Fibroblast of skin of left quadriceps (primary cell): ENCODE results near the gene CELF4.

Experiments used
- DNase-seq, 2 experiments: peaks; one replicate each; pipeline ENCODE4 v3.0.0-alpha.2; 2013; ENCODE audit warnings: low read depth in 2 of 2

The CELF4 gene

DNA sequence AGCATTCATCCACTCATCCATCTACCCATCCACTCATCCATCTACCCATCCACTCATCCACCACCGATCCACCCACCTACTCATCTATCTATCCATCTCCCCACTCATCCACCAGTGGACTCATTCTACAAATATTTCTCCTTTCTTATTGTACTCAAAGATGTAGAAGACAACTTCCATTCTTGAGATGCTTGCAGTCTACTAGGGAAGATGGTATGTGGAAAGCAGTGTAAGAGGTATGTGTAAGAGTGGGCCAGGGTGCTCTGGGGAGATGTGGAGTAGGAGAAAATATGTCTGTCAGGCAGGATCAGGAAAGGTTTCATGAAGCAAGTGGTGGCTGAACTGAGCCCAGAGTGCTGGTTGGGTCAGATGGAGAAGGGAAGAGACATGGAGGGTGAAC is 150.8 kb downstream of the CELF4 start:
- no peak for DNase-seq

DNA sequence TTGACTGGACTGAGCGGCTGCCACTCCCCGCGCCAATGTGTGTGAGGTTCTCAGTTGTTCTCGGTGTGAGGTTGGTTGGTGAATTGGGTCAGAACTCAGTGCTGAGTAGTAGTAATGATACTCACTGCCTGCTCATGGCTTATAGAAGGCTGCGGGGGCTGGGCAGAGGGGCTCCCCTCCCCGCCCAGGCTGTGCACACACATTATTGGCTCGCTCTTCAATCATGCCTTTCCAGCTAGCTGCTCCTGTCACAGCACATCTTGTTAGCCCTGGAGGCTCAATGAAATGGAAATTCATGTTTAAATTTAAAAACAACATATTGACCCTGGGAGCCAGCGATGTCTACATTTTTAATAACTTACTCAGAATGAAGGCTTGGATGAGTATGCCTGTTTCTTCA is 152.8 kb downstream of the CELF4 start:
- no peak for DNase-seq

DNA sequence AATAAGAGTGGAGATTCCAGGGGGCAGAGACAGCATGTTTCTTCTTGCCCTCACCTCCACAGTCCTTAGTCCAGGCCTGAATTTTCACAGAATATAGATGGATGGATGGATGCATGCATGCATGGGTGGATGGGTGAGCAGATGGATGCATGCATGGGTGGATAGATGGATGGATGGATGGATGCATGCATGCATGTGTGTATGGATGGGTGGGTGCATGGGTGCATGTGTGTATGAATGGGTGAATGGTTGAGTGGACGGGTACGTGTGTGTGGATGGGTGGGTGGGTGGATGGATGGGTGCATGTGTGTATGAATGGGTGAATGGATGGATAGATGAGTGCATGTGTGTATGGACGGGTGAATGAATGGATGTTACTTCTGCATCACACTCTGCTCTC is 153.3 kb downstream of the CELF4 start:
- DNase-seq = no peak

DNA sequence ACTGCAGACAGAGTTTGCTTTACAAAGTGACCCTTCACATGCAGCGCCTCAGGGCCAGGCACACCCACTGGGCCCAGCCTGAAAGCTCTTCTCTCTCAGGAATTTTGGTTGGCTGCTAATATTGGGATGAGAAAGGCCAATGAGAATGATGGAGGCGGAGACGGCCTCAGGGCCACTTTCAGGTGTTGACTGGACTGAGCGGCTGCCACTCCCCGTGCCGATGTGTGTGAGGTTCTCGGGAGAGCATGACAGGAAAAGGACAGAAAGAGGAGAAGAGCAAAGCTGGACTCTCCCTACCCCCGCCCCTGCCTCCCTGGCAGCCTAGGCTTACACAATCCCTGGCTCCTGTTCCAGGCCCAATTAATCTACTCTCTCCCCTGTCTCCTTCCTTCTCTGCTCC is 155.7 kb downstream of the CELF4 start:
- no peak for DNase-seq

DNA sequence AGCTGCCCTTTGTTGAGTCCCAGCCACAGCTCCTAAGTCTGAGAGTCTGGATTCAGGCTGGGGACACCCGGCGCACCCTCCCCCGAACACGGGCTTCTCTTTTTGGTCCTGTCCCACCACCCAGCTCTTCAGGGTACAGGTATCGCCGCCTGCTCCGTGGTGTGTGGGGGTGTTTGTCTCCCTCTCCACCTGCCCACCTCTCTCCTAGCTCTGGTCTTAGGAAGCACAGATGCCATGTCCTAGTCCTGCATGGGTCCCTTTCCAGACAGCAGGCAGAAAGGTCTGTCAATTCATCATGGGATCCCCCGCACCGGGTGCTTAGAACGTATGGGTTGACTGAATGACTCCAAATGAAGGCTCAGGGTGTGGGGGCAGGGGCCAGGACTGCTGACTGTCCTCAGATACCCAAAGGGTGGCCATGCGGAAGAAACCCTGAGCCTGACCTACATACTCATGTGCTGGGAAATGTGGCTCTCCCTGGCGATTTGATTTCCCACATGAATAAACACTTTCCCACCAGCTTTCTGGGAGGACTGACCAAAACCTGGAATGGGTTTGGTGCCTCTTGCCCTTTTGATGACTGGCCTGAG is 156.8 kb downstream of the CELF4 start:
- DNase-seq = no peak

DNA sequence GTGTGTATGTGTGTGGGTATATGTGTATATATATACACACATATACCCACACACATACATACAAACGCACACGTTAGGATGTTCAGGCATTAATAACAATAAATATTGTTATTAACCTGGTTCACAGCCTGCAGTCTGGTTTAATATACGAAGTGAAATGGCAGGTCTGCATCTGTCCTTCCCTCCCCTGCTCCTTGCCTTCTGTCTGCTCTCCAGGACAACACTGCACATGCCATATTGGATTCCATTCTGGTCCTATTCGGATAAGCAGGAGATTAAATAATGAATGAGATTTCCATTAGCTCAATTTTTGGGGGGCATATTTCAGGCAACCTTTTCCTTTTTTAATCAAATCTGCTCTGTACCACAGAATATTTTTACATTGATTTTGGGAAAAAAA is 158.0 kb downstream of the CELF4 start:
- DNase-seq = no peak

DNA sequence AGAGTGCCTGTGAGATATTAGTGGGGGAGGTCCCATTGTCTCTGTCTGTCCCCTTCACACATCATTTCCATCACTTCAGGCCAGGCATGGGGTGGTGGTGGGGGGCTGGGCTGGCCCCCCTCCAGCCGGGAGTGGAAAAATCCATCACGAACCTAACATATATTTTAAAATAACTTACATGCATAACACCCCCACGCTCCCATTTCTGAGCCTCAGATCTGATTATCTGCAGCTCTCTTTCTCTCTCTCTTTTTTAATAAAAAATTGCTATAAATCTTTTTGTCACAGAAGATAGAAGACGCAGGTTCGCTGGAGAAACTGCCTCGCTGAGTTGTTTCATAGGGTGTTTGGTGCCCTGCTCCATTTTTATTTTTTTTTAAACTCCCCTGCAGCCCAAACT is 159.8 kb downstream of the CELF4 start:
- no peak for DNase-seq

DNA sequence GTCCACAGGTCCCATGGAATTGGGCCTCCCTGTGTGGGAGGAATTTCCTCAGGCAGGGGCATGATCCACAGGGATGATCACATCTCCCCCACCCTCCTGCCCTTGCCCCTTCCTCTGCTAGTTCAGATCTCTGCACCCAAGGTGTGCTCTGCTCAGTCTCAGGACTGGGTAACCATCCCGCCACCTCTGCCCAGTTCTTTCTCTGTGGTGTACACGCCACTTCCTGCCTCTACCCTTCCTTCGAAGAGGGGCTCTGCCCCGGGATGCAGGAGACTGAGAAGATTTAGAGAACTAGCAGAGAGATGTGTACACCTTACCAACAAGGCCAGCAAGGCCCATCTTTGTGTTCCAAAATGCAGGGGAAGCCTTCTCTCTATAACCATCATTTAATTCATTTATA is 160.4 kb downstream of the CELF4 start:
- DNase-seq = no peak

DNA sequence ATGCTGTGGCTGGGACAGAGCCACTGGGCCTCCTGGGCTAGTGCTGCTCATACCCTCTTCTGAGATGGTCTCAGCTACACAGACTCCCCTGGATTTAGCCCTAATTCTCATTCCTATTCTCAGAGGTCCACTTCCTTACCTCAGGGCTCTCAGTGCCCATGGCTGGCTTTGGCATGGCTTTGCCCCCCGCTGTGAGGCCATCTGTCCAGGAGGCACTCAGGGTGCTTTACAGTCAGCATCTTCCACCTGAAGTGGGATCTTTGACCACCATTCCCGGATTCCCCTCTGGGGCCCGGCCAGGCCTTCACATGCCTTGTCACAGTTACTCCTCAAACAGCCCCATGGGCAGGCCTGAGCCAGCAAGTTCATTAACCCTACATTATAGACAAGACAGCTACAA is 161.8 kb downstream of the CELF4 start:
- DNase-seq = no peak

DNA sequence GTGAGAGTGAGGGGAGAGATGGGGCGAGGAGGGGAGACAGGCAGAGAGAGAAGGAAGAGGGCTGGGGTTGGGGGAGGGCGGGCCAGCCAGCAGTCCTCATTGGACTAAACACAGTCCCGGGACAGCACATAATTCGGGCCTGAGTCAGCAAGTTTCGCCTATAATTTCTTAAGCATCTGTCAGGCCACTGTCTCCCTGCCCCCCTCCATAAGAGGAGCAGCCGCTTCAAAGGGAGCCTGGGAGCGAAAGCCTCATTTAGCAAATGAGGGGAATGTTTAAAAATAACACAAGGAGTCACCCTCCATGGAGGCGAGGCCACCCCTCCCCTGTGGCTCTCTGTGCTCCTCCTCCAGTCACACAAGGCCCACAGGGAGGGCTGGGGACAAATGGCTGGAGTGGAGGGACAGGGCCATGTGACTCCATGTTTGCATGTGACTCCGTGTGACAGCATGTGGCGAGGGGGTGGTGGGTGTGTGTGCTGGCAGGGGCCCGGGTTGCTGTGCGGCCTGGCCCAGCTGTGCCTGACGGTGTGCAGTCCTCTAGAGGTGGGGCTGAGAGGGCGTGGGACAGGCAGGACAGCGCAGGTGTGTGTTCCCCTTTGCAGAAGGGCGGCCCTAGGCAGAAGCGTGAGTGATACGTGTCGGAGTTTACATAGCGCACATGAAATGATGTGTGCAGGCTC is 162.4 kb downstream of the CELF4 start:
- peak; percentile 90 to 92 for DNase-seq

DNA sequence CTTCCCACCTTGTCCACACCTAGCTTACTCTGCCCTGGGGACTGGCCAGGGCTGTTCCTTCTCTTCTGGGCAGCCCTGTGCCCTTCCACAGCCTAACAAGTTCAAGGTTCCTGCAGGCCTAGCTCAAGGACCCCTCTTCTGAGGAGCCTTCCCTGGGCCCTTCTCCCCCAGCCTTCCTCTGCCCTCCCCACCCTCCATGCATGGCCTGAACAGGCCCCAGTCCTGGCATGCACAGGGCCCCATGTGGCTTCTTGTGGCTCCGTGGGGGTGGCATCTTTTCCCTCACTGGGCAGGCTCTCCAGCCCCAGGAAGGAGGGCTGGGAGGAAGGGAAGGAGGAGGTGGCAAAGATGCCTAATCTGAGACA is 162.9 kb downstream of the CELF4 start:
- DNase-seq = no peak

DNA sequence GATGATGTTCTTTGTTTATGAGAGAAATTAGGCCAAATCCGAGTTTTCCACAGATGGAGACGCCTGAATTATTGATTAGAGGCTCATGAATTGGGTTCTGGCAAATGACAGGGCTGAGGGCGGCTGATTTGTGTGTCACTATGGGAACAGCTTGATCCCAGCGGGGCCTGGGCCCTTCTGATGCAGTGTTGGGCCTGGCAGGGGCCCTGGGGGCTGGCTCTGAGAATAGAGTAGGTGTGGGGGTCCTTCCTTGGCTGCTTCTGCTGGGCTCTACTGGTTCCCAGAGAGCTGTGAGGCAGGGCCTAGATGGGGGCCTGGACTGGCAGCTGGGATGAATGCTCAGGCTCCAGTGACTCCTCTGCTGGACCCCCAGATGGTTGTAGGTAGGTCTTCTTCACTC is 164.8 kb downstream of the CELF4 start:
- DNase-seq = no peak

DNA sequence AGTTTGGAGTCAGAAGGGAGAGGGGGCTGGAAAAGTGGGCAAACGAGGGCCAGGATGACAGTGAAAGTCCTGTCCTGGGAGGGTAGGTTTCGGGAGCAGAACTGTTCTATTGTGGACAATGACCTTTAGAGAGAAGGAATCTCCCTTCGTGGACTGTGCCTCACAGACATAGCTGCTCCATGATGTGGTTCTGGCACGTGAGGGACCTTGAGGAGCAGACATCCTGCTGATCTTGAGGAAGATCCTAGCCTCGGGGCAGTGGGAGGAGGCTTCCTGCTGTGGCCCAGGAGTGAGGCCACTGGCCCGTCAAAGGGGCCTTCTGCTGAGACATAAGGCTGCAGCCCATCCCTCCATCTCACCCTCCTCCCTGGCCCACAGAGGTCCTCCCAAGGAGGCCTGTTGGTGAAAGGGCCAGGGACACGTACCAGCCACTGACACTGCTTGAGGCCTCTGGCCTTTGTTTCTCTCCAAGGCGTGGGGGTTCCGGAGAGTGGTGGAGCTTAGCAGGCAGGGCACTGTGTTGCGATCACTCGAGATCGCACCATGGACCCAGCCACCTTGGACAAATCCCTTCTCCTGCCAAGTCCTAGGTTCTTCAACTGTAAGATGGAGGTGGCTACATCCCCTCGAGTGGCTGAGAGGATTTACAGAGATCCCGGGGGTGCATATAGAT is 167.2 kb downstream of the CELF4 start:
- no peak for DNase-seq

DNA sequence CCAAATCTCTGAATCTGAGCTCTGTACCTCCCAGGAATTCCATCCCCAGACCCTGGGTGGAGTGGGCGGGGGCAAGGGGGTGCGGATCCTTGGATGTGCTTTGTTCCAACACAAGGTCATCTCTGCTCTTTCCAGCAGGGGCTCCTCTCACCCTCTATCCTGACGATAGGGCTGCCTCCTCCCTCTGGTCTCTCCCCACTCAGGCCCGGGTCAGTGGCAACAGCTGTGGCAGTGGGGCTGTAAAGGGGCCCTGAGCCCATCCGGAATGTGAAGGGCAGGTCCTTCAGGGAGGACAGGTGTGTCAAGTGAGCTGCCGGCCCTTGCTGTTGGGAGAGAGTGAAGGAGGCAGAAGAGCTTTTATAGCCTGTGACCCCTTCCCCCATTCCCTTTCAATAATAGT is 167.8 kb downstream of the CELF4 start:
- DNase-seq = no peak

DNA sequence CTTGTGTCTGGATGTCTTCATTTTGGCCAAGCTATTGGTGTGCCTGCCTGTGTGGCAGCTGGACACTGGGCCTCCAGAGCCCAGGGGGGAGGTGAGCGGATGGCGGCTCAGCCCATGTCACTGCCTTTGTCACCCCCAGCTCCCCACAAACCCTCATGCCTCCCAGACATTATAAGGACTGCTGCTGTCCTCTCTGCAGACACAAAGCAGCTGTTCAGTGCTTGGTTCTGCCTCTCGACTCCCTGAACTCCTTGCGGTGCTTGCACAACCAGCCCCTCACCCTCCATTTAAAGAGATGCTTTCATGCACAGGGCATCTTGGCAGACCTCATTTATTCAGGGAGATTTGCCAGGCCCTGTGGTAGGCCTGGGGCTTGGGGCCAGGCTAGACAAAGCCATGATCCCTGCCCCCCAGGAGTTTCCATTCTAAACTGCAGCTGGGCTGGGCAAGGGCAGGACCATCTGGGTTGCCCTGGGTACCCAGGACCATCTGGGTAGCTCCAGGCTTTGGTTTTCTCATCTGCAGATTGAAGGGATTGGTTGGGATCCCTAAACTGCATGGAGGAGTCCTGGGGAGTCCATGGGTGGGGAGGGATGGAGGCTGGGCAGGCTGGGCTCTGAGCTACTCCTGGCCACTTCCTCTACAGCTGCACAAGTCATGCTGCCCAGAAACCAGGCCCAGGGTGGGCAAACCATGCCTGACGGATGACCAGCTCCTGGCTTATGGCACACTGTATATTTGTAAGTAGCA is 168.5 kb downstream of the CELF4 start:
- DNase-seq = no peak

DNA sequence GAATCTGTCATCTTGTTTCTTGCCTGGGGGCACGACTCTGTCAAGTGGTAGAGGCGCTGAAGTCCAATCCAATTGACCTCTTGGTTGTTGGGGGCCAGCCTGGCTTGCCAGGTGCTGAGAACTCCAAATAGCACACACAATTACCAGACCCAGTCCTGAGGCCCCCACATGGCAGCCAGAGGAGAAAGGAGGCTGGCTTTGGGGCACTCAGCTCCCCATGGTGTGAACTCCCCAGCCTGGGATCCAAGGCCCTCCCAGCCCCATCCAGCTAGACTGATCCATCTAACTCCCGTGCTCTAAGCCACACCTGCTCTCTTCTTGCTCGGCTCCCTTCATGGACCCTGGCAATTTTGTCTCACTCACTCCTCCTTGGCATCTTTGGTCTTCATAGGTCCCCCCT is 170.0 kb downstream of the CELF4 start:
- DNase-seq = no peak

DNA sequence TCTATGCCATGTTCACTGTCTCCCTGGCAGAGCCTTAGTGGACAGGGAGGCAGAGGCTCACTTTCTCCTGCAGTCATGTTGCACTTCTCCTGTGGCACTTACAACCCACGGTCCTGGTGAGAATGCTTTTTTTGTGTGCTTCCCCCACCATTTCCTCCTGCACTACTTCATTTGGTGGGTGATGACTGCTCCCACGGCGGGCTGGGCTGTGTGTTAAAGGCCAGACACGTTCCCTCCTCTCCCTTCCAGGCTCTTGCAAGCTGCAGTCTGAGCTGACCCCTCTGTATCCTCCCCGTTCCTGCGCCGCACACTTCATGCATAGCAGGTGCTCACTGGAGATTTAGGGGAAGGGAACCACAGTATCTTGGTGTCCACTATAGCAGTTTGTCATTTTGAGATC is 170.5 kb downstream of the CELF4 start:
- DNase-seq = no peak

DNA sequence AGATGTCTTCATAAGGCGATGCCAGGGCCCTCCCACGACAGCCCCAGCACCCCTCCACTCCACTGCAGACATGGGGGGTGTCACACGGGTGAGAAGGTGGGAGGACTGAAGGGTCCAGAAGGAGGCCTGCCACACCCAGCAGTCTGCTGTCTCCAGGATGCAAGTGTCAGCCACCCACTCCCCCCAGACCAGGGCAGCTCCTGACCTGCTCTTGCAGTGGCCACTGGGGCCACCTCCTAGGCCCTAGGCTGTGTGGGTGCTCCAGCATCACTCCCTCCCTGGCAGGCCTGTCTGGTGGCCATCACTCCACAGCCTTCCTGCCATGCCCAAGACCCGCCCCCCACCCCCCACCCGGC is 171.0 kb downstream of the CELF4 start:
- no peak for DNase-seq

DNA sequence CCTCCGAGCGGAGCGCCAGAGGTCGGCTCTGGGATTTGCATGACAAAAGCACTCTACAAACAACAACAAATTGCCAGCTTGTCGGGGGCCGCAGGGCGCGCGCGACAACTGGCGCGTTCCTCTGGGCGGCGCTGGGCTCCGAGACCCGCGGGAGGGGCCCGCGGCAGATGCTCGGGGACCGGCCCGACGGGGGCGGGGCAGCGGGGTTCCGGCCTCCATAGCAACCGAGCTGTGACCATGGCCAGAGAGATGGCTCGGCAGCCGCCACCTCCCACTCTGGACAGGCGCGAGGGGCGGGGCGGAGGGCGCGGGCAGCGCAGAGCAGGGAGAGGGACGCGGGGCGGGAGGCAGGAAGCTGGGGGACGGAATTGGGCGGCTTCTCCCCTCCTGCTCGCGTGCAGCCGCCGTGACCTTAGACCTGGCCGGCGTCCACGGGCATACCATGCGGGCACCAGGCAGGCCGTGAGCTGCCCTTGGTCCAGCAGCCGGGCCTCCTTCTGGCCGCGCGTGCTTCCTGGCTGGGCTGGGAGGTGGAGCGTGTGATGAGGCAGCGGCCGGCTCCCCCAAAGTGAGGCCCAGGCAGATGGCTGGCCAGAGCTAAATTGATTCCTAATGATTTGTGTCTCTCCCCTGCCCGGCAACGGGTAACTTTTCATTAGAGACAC is 171.5 kb downstream of the CELF4 start:
- peak; percentile 6 to 7 for DNase-seq

DNA sequence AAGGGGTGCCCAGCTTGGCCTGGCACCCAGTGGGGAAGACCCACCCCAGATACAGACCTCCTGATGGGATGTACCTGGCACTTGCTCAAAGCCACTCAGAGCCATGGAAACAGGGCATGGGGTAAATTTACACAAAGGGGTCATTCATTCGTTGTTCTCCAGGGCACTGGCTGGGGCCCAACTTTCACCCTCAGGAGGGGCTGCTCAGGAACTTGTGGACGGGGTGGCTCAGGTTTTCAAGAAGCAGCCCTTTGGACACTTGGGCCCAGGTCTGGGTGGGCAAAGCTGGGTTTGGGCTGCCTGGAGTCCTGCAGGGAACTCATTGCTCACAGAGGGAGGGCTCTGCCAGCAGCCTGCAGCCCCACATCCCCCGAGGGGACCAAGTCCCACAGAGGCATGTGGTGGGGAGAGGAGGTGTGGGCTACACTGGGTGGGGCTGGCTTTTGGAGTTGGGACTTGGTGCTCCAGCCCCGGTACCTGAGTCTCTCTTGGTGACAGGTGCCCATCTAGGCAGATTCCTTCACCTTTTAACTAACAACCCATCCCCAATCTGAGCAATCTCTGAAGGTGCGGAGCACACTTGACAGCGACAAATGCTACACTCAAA is 172.3 kb downstream of the CELF4 start:
- no peak for DNase-seq

DNA sequence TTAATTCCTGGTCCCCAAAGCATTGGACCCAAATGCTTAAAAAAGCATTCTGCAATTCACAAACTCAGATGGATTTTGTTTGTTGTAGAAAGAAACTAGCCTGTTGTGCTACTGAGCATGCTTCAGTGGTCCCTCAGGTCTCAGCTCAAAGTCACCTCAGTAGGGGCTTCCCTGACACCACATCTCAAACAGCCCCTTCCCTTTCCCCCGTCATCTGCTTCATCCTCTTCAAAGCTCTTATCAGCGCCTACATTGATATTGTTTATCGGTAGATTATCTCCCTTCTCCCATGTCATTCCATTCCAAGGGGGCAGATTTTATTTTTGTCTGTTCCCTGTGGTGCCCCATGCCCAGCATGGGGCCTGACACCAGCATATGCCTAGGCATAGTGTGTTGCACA is 172.9 kb downstream of the CELF4 start:
- no peak for DNase-seq
